ENCODE measurements around the gene LY6G6D. TPM values are rescaled to one million over a fixed set of nuclear protein-coding genes. Genes with fewer than 3 reads are reported as not detected.

LY6G6D gene
- total RNA-seq, 1 experiment from 2014 or later, result not detected

GRCh38 chr6:31723980-31724691 lies 9.0 kb downstream of the LY6G6D start:
- no peak overlapping the region for H3T11ph ChIP-seq (ENCODE audit: low read length)
- no peak overlapping the region for H3K56ac ChIP-seq (ENCODE audit: insufficient read length, low read depth, low read length)
- no peak overlapping the region for H2BK12ac ChIP-seq (ENCODE audit: insufficient read length, low read depth, low read length)
- no peaks in the 10 kb centered on the region for H3K27me3 ChIP-seq (ENCODE audit: insufficient read depth, low read length)
- H3K9me3 ChIP-seq (ENCODE audit: control insufficient read depth, low read depth, low read length), result no peaks in the 10 kb centered on the region
- peaks cover 9 to 34% (median 33%) of the 10 kb centered on the region in 3 experiments; a peak in 6 of 7 replicates for H3K36me3 Mint-ChIP-seq (ENCODE audit: insufficient read depth in 1 of 3, low read depth in 3 of 3)
- peaks cover 6 to 11% of the 10 kb centered on the region in 2 experiments for H3K4me1 Mint-ChIP-seq
- H4K91ac ChIP-seq (ENCODE audit: insufficient read length, low read depth, low read length), result no peak overlapping the region
- no peaks in the 10 kb centered on the region for H3K79me1 ChIP-seq (ENCODE audit: insufficient read depth, low read depth, low read length, poor library complexity, severe bottlenecking)
- no peak overlapping the region for H2BK5ac ChIP-seq (ENCODE audit: insufficient read length, low read length)
- peak overlapping the region in 1 of 3 experiments; percentile 66; a peak in 2 of 7 replicates for H3K27ac Mint-ChIP-seq
- H3K23ac ChIP-seq (ENCODE audit: insufficient read length, low read depth, low read length), result no peak overlapping the region
- no peaks in the 10 kb centered on the region for H3K27me3 Mint-ChIP-seq (ENCODE audit: low read depth)
- WGBS (ENCODE audit: extremely low coverage, insufficient read length, low lambda C conversion rate), result no CpG with 5 or more reads among the region's 25 CpGs
- H3K23me2 ChIP-seq (ENCODE audit: insufficient read length, low read depth, low read length, poor library complexity, severe bottlenecking), result peaks cover 4% of the 10 kb centered on the region
- no peaks in the 10 kb centered on the region for H3K79me2 ChIP-seq (ENCODE audit: insufficient read depth, low read length)
- H2BK20ac ChIP-seq (ENCODE audit: low read depth, low read length, poor library complexity, severe bottlenecking), result no peak overlapping the region
- H2AK5ac ChIP-seq (ENCODE audit: insufficient read length, low read length), result no peak overlapping the region
- H3K9me3 Mint-ChIP-seq, result no peaks in the 10 kb centered on the region
- H3K4me1 ChIP-seq (ENCODE audit: insufficient read depth, low read length), result no peaks in the 10 kb centered on the region
- H3K14ac ChIP-seq (ENCODE audit: insufficient read depth, low read length), result no peak overlapping the region
- H4K5ac ChIP-seq (ENCODE audit: insufficient read length, low read depth, low read length), result no peak overlapping the region
- no peak overlapping the region for H3K27ac ChIP-seq (ENCODE audit: insufficient read length, low read depth, low read length)
- no peak overlapping the region for H3K4me3 Mint-ChIP-seq
- H3K4ac ChIP-seq (ENCODE audit: low read depth, low read length), result no peak overlapping the region
- H4K20me1 ChIP-seq (ENCODE audit: control insufficient read depth, insufficient read depth, insufficient read length), result no peaks in the 10 kb centered on the region
- H2AFZ ChIP-seq (ENCODE audit: low read length), result no peak overlapping the region
- no peak overlapping the region for H2BK15ac ChIP-seq (ENCODE audit: low read depth, low read length)
- no peak overlapping the region for H3K4me2 ChIP-seq (ENCODE audit: insufficient read depth, insufficient read length, low read length)
- no peak overlapping the region for H4K8ac ChIP-seq (replicated peaks; ENCODE audit: insufficient read length, low read depth, low read length)
- no peak overlapping the region for H2BK120ac ChIP-seq (ENCODE audit: low read depth, low read length, poor library complexity, severe bottlenecking)
- H3K9ac ChIP-seq (ENCODE audit: extremely low read depth, insufficient read length, low read length), result no peak overlapping the region
- DNase-seq, result no peak
- no peak overlapping the region for H3K18ac ChIP-seq (ENCODE audit: insufficient read length, low read depth, low read length)
- no peak for TF ChIP-seq CTCF (conservative IDR thresholded peaks at IDR 0.05)
